GM21576 (cell line): Measurements from ENCODE around the gene CBL.
"Not testable (repeated sequence)": the region's sequence is repeated elsewhere in the genome, so short reads cannot be mapped to it uniquely, and the experiment has no call there.

ENCODE experiments used
- ATAC-seq: cut with Tn5 transposase; IDR thresholded peaks from one replicate; pipeline ENCODE4 v1.9.1; 2021; ENCODE audit warnings: mild to moderate bottlenecking, moderate library complexity; ENCODE audit not compliant: unreplicated experiment

CBL gene

DNA sequence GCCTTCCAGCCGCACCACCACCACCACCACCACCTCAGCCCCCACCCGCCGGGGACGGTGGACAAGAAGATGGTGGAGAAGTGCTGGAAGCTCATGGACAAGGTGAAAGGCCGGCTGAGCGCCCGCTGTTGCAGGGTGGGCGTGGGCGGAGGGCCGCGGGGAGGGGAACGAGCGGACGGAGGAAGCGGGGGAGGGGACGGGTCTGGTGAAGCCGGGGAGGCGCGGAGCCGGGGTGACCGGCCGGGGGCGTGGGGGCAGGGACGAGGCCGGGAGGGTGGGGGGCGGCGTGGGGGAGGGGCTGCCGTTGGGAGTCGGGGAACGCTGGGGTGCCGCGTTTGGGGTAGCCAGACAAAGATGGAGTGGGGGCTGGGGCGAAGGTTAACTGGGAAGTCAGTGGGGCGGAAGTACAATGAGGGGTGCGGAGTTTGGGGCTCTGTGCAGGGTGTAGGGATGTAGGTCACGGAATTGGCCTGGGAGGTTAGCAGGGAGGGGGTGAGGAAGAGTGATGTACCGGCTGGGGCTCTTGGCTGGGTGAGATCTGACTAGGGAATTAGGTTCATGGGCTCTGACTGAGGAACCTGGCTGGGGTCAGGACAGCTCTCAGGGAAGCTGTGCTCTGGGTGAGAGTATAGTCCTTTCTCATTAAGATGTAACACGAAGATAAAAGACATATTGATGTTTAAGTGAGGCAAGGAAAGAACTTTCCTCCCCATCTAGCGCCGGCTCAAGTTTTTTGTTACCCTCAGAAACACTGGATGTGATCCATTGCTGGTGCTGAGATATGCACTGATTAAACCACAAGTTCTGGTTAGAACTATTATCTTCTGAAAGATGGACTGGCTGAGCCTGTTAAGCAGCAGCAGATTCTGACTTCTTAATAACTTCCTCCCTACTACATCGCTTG, 624 bp downstream of the CBL start:
- no peak for ATAC-seq

DNA sequence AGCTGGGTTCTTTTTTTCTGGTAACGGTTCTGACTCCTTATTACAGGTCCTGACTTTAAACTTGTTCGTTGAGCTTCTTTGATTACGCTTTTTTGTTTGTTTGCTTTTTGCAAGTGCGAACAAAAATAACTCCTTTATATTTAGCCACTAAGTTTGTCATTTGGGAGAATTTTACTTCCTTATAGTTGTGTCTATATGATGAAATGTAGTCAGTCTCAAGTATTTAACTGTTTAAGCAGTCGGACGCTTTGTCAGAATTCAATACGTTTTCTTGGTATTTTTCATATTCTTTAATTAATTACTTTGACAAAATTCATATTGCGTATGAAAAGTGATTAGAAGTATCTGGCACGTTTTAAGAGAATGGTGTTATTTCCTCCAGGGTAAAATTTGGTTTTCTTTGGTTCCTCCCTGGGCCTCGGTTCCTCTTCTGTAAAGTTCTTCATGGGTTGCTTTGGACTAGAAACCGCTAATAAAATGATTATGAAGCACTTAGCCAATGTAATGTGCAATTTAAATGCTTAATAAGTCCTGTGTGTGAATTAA, 1.3 kb downstream of the CBL start:
- ATAC-seq = no peak

GRCh38 chr11:119209186-119209585, 3.0 kb downstream of the CBL start:
- no peak for ATAC-seq

DNA sequence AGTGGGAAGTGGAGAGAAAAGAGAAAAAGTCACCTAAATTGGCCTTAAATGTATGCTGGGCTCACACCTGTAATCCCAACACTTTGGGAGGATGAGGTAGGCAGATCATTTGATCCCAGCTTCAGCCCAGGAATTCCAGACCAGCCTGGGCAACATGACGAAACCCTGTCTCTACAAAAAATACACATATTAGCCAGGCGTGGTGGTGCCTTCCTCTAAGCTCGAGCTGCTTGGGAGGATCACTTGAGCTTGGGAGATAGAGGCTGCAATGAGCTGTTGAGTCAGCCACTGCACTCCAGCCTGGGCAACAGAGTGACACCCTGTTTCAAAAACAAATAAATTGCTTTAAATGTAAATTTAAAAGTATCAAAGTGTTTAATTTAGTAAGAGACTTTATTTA, 3.9 kb downstream of the CBL start:
- no peak for ATAC-seq

DNA sequence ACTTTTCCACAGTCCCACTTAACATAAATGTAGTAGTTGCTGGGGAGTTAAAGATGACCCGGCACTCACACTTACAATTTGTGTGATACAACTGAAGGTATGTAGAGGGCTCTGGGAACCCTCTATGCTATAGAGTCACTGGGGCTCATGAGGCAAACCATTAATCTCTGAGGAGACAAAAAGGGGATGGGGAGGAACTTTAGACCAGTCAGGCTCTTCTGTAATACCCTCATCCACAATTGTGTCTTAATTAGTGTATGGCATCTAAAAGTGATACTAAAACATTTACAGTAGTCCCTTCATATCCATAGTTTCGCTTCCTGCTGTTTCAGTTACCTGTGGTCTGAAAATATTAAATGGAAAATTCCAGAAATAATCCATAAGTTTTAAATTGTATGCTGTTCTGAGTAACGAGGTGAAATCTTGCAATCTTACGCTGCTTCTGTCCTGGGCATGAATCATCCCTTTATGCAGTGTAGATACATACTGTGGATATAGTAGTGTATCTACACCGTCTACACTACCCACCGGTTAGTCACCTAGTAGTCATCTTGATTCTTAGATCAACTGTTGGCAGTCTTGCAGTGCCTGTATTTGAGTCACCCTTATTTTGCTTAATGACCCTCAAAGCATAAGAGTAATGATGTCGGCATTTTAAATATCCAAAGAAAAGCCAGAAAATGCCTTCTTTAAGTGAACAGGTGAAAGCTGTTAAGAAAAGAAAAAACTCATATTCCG, 12.2 kb downstream of the CBL start:
- no peak for ATAC-seq

GRCh38 chr11:119222308-119222707, 16.2 kb downstream of the CBL start:
- ATAC-seq = no peak

- no peak for ATAC-seq
These were observed 16.8 kb downstream of the CBL start for GRCh38 chr11:119222891-119223290.

DNA sequence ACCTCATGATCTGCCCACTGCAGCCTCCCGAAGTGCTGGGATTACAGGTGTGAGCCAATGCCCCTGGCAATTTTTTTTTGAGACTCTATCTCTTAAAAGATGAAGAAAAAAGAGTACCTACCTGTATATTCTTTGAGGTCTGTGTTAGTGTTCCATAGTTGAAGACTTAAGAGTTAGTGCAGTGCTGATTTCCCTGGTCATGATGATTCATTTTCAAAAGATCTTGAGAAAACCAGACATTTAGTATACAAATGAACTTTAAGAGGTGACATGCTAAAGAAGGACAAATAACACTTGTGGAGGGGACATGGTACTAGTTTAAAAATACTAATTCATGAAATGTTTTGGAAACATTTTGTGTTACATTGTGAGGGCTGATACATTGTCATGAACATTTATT, 17.7 kb downstream of the CBL start:
- ATAC-seq = no peak

DNA sequence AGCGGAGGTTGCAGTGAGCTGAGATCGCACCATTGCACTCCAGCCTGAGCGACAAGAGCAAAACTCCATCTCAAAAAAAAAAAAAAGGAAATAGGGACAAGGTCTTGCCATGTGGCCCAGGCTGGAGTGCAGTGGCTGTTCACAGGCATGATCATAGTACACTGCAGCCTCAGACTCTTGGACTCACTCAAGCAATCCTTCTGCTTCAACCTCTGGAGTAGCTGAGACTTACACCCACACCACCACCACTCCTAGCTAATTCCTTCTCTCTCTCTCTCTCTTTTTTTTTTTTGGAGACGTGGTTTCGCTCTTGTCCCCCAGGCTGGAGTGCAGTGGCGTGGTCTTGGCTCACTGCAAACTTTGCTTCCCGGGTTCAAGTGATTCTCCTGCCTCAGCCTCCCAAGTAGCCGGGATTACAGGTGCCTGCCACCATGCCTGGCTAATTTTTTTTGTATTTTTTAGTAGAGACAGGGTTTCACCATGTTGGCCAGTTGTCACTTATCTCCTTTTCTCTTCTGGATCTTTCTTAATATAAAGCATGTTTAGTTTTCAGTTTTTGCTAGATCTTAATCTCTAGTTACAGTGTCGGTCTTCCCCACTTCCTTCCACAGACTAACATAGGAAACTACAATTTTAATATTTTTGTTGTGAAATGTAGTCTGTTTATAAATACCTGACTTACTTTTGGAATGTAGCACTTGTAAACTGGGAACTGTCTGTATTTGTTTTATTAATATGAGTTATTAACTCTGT, 22.6 kb downstream of the CBL start:
- not testable (repeated sequence) for ATAC-seq

GRCh38 chr11:119229288-119229672, 23.1 kb downstream of the CBL start:
- ATAC-seq = no peak

GRCh38 chr11:119229741-119230140, 23.6 kb downstream of the CBL start:
- ATAC-seq = no peak

GRCh38 chr11:119236490-119236889, 30.4 kb downstream of the CBL start:
- no peak for ATAC-seq

GRCh38 chr11:119236891-119237290, 30.8 kb downstream of the CBL start:
- no peak for ATAC-seq

DNA sequence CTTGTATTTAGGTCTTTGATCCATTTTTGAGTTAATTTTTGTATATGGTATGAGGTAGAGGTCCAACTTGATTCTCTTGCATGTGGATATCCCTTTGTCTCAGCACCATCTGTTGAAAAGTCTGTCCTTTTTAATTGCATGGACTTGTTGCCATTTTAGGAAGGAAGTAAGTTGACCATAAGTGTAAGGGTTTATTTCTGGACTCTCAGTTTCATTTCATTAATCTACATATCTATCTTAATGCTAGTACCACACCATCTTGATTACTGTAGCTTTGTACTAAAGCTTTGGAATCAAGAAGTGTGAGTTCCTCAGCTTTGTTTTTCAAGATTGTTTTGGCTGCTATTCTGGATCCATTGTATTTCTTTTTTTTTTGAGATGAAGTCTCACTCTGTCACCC, 31.4 kb downstream of the CBL start:
- ATAC-seq = no peak

DNA sequence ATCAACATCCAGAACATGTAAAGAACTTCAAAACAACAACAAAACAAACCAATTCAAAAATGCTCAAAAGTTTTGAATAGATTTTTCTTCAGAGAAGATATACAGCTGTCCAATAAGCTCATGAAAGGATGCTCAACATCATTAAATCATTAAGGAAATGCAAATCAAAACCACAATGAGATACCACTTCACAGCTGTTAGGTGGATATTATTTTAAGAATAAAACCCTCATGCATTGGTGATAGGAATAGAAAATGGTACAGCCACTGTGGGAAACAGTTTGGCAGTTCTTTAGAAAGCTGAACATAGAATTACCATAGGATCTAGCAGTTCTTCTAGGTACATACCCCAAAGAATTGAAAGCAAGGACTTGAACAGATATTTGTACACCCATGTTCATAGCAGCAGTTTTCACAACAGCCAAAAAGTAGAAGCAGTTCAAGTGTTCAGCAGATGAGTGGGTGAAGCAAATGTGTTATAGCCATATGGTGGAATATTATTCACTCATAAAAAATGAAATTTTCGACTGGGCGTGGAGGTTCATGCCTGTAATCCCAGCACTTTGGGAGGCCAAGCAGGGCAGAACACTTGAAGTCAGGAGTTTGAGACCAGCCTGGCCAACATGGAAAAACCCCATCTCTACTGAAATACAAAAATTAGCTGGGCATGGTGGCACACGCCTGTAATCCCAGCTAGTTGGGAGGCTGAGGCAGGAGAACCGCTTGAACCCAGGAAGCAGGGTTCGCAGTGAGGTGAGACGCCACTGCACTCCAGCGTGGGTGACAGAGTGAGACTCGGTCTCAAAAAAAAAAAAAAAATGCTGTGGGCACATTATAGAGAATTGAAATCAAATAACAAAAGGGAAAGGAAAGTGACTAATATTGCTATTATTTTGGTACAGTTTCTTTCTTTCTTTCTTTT, 42.9 kb downstream of the CBL start:
- ATAC-seq = no peak

DNA sequence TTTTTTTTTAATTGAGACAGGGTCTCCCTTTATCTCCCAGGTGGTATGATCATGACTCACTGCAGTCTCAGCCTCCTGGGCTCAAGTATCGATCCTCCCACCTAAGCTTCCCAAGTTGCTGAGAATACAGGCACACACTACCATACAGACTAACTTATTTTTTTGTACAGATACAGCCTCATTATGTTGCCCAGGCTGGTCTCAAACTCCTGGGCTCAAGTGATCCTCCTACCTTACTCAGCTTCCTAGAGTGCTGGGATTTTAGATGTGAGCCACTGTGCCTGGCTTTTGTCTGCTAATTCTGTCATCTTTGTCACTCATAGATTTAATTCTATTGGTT, 43.5 kb downstream of the CBL start:
- no peak for ATAC-seq

DNA sequence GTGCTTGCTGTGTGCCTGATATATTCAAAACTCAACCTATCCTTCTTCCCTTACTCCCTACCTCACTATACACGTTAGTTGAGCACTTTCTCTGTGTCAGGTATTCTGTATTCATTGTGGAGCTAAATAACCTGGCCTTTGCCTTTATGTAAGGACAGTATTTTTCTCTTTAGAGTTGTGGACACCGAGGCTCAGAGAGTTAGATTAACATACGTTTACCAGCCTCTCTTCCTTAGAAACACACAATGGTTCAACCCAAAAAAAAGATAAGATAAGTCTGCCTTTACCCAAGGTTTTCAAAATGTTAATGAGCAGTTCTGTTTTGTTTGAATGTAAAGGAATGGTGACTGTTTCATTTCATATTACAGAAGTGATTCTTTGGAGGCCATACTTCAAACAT, 45.0 kb downstream of the CBL start:
- ATAC-seq = no peak

DNA sequence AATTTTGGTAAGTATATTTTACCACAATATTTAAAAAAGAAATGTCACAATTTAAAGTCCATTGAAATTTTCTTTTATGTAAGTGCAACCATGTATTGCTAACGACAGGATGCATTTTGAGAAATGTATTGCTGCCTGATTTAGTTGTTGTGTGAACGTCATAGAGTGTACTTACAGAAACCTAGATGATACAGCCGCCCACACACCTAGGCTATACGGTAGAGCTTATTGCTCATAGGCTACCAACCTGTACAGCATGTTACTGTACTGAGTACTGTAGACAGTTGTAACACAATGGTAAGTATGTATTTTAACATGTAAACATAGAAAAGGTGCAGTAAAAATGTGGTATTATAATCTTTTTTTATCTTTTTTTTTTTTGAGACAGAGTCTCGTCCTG, 48.1 kb downstream of the CBL start:
- ATAC-seq = no peak

- ATAC-seq = no peak
These were observed 52.0 kb downstream of the CBL start for GRCh38 chr11:119258180-119258579.

GRCh38 chr11:119258983-119259382, 52.8 kb downstream of the CBL start:
- no peak for ATAC-seq
